HG02870 (cell line): ENCODE results near the gene PRMT7.
A peak's percentile ranks its signal among the peaks of the same experiment; 100 is the strongest.

ENCODE experiments used
- ATAC-seq: cut with Tn5 transposase; IDR thresholded peaks from one replicate; pipeline ENCODE4 v1.9.1; 2021; ENCODE audit warnings: mild to moderate bottlenecking, moderate library complexity; ENCODE audit not compliant: unreplicated experiment

The PRMT7 gene

GRCh38 chr16:68310774-68311511 is at the start of gene PRMT7, which contains the start of gene SLC7A6OS:
Gene PRMT7, plus strand, starts transcription at chr16:68311019. Its CDS starts 4,961 bp downstream, at chr16:68315980.
Gene SLC7A6OS, minus strand, starts transcription at chr16:68310946. Its CDS starts 20 bp downstream, at chr16:68310926.
- peak; percentile 93 for ATAC-seq

- ATAC-seq, result peak; percentile 6
These were observed 47.2 kb upstream of the PRMT7 start for GRCh38 chr16:68263559-68264127.

- ATAC-seq, result peak; percentile 50
These were observed 46.4 kb upstream of the PRMT7 start, which contains the start of gene SLC7A6 for GRCh38 chr16:68264128-68265077. Gene SLC7A6, plus strand, starts transcription at chr16:68264526. Its CDS starts 10,201 bp downstream, at chr16:68274727.

- ATAC-seq, result peak; percentile 8
These were observed 45.5 kb upstream of the PRMT7 start for GRCh38 chr16:68265078-68265920.

- no peak for ATAC-seq
These were observed 43.0 kb upstream of the PRMT7 start for GRCh38 chr16:68267612-68268405.

GRCh38 chr16:68269793-68270192 is 41.0 kb upstream of the PRMT7 start:
- ATAC-seq, result no peak

- no peak for ATAC-seq
These were observed 40.5 kb upstream of the PRMT7 start for GRCh38 chr16:68270353-68270752.

- no peak for ATAC-seq
These were observed 38.2 kb upstream of the PRMT7 start for GRCh38 chr16:68272507-68273209.

- no peak for ATAC-seq
These were observed 37.4 kb upstream of the PRMT7 start for GRCh38 chr16:68273459-68273858.

GRCh38 chr16:68273896-68274295 is 36.9 kb upstream of the PRMT7 start:
- ATAC-seq, result no peak

GRCh38 chr16:68274441-68274840 is 36.4 kb upstream of the PRMT7 start:
- ATAC-seq, result no peak

GRCh38 chr16:68275611-68276191 is 35.1 kb upstream of the PRMT7 start:
- ATAC-seq, result peak; percentile 82

GRCh38 chr16:68276223-68276622 is 34.6 kb upstream of the PRMT7 start:
- no peak for ATAC-seq

- ATAC-seq, result no peak
These were observed 30.9 kb upstream of the PRMT7 start for GRCh38 chr16:68279726-68280558.

- no peak for ATAC-seq
These were observed 29.3 kb upstream of the PRMT7 start for GRCh38 chr16:68281368-68282063.

- ATAC-seq, result no peak
These were observed 28.8 kb upstream of the PRMT7 start for GRCh38 chr16:68282064-68282452.

GRCh38 chr16:68283346-68283745 is 27.5 kb upstream of the PRMT7 start:
- no peak for ATAC-seq
